DOHH2 (cell line): Measurements from ENCODE around the gene ORC5.

Experiments used
- EZH2phosphoT487 ChIP-seq: fragments of 200-600 bp; sonication (generic); IDR thresholded peaks from 2 replicates; pipeline ENCODE4 v1.6.1; 2017; ENCODE audit warnings: borderline replicate concordance, mild to moderate bottlenecking, antibody characterized with exemption, low read length, moderate library complexity, mixed read lengths
- TF ChIP-seq, protein P1 (sequence below): fragments of 200-600 bp; sonication (generic); IDR thresholded peaks from one replicate; pipeline ENCODE4 v1.5.1; 2014; ENCODE audit warnings: antibody characterized with exemption, mild to moderate bottlenecking, low read depth, low read length; ENCODE audit not compliant: poor library complexity, severe bottlenecking

DNA sequence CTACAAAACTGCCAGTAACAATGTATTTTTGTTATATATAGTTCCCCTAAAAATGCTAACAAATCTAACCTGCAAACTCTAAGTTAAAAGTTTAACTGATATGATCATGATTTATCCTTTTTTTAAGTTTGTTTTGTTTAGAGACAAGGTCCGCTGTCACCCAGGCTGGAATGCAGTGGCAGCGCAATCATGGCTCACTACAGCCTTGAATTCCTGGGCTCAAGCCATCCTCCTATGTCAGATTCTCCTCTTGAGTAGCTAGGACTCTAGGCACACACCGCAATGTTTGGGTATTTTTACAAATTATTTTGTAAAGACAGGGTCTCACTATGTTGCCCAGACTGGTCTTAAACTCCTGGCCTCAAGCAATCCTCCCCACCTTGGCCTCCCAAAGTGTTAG, 46.6 kb downstream of the ORC5 start:
- TF ChIP-seq, protein P1, sequence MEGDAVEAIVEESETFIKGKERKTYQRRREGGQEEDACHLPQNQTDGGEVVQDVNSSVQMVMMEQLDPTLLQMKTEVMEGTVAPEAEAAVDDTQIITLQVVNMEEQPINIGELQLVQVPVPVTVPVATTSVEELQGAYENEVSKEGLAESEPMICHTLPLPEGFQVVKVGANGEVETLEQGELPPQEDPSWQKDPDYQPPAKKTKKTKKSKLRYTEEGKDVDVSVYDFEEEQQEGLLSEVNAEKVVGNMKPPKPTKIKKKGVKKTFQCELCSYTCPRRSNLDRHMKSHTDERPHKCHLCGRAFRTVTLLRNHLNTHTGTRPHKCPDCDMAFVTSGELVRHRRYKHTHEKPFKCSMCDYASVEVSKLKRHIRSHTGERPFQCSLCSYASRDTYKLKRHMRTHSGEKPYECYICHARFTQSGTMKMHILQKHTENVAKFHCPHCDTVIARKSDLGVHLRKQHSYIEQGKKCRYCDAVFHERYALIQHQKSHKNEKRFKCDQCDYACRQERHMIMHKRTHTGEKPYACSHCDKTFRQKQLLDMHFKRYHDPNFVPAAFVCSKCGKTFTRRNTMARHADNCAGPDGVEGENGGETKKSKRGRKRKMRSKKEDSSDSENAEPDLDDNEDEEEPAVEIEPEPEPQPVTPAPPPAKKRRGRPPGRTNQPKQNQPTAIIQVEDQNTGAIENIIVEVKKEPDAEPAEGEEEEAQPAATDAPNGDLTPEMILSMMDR: no peak
- no peak for TF ChIP-seq EZH2phosphoT487
